PC-3 (cell line): ENCODE measurements around the gene GPC2.

Experiments used
- CTCF ChIP-seq: fragments of 300-600 bp; sonication (generic); conservative IDR thresholded peaks from 2 replicates; pipeline ENCODE4 v1.5.1; 2017; ENCODE audit warnings: antibody characterized with exemption, low read depth, mild to moderate bottlenecking, low read length
- EZH2 ChIP-seq: fragments of 300-600 bp; sonication (generic); IDR thresholded peaks from one replicate; pipeline ENCODE4 v1.6.1; 2017; ENCODE audit warnings: antibody characterized with exemption, mild to moderate bottlenecking, low read length; ENCODE audit not compliant: unreplicated experiment

GRCh38 chr7:100120733-100121036 lies 56.5 kb downstream of the GPC2 start:
- no peak for TF ChIP-seq CTCF
- TF ChIP-seq EZH2 = no peak
